Measurements from ENCODE around the gene NOL11. TPM values are rescaled to one million over a fixed set of nuclear protein-coding genes. Genes with fewer than 3 reads are reported as not detected.

The NOL11 gene
- polyA plus RNA-seq, 2 of the 4 experiments (the other 2 are of a cell fraction), result 79.6 to 118 TPM

- TF ChIP-seq JUNB (IDR thresholded peaks at IDR 0.05) (no peak), HOXB5 (CRISPR knock-in tag; IDR thresholded peaks at IDR 0.05) (no peak; the same call in 1 of the 2 replicates), ZSCAN20 (CRISPR knock-in tag; IDR thresholded peaks at IDR 0.05) (no peak), ZNF302 (CRISPR knock-in tag; IDR thresholded peaks at IDR 0.05) (no peak), HEYL (CRISPR knock-in tag; IDR thresholded peaks at IDR 0.05) (no peak), CBX8 (IDR thresholded peaks at IDR 0.05) (no peak), NFE2L2 (conservative IDR thresholded peaks at IDR 0.05; ENCODE audit: low read length) (no peak), USF2 (IDR thresholded peaks at IDR 0.05) (no peak), ATOH8 (CRISPR knock-in tag; IDR thresholded peaks at IDR 0.05; ENCODE audit: low read depth) (no peak), TFCP2L1 (CRISPR knock-in tag; IDR thresholded peaks at IDR 0.05) (no peak), MYC (IDR thresholded peaks at IDR 0.05; ENCODE audit: borderline replicate concordance, low read length) (peak; percentile 71), PBX3 (IDR thresholded peaks at IDR 0.05) (peak; percentile 64; the same call in 1 of the 2 replicates), FOXS1 (CRISPR knock-in tag; IDR thresholded peaks at IDR 0.05) (no peak), RNF2 (IDR thresholded peaks at IDR 0.05; ENCODE audit: borderline replicate concordance, low read depth) (no peak), RAD21 (conservative IDR thresholded peaks at IDR 0.05 in 1 of 2, IDR thresholded peaks at IDR 0.05 in 1 of 2) (peak; percentile 50 to 69), POLR2A (IDR thresholded peaks at IDR 0.05; ENCODE audit: low read length) (peak; percentile 91), TP53 (CRISPR knock-in tag; IDR thresholded peaks at IDR 0.05) (no peak), MAFK (IDR thresholded peaks at IDR 0.05; ENCODE audit: partially characterized antibody) (peak; percentile 37), REST (IDR thresholded peaks at IDR 0.05) (peak; percentile 97), RARB (CRISPR knock-in tag; IDR thresholded peaks at IDR 0.05) (no peak), BHLHE40 (IDR thresholded peaks at IDR 0.05; ENCODE audit: low read depth, low read length) (no peak), CBX2 (IDR thresholded peaks at IDR 0.05; ENCODE audit: borderline replicate concordance, low read depth) (no peak), NPAS2 (CRISPR knock-in tag; IDR thresholded peaks at IDR 0.05; ENCODE audit: borderline replicate concordance) (no peak)
Measured at GRCh38 chr17:67717624-67718324, at the start of gene NOL11 (continued).

GRCh38 chr17:67671493-67671892 lies 46.2 kb upstream of the NOL11 start:
- TF ChIP-seq NPAS2 (CRISPR knock-in tag; IDR thresholded peaks at IDR 0.05; ENCODE audit: borderline replicate concordance), result no peak
- TF ChIP-seq CEBPB (IDR thresholded peaks at IDR 0.05), result no peak
- no peak for TF ChIP-seq CBX8 (IDR thresholded peaks at IDR 0.05)
- no peak for TF ChIP-seq BHLHE40 (IDR thresholded peaks at IDR 0.05; ENCODE audit: low read depth, low read length)
- TF ChIP-seq ZFP36 (IDR thresholded peaks at IDR 0.05; ENCODE audit: borderline replicate concordance, partially characterized antibody), result no peak
- TF ChIP-seq POLR2AphosphoS2 (conservative IDR thresholded peaks at IDR 0.05; ENCODE audit: low read length), result no peak
- no peak for TF ChIP-seq RARB (CRISPR knock-in tag; IDR thresholded peaks at IDR 0.05)
- ATAC-seq, result no peak
- FAIRE-seq, result no peak
- WGBS (ENCODE audit: missing lambda C conversion rate), result 63% methylated on average over 3 of the region's 3 CpGs
- Histone ChIP-seq H3K27ac (no peak overlapping the region), H3K9me3 (no peaks in the 10 kb centered on the region), H3K4me2 (no peak overlapping the region), H3K4me3 (no peak overlapping the region), H3K4me1 (no peaks in the 10 kb centered on the region)
- ChIA-PET CTCF (no interaction called here), POLR2A (no interaction called here)
- DNase-seq (ENCODE audit: low read depth in 1 of 2, low spot score in 1 of 2), result no peak
